ENCODE data around the gene GALNT2. TPM values are rescaled to one million over a fixed set of nuclear protein-coding genes. Genes with fewer than 3 reads are reported as not detected.

The GALNT2 gene
- total RNA-seq, 1 experiment from 2014 or later = 141 TPM

DNA sequence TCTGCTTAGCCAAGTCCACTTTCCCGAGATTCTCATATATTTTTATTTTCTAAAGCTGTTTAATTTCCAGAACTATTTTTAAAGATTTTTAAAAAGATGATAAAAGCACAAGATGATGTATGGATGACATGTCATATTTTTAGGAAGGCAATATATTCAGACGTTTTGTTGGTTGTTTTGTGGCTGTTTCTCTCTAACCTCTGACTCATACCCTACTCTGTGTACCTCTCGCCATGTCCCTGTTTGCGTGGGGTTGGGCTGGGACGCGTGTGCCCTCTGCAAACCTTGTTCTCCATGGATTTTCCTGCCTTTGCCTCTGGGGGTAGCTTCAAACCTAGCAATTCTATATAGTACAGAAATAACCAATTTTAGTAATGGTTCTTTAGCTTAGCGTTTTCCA lies 132.0 kb downstream of the GALNT2 start:
- Mint-ChIP-seq H3K9me3 (ENCODE audit: low read depth, unreplicated experiment) (no peaks in the 10 kb centered on the region), H3K27ac (ENCODE audit: unreplicated experiment) (no peak overlapping the region), H3K4me3 (ENCODE audit: low read depth, unreplicated experiment) (no peak overlapping the region), H3K36me3 (ENCODE audit: insufficient read depth, unreplicated experiment) (peaks cover 5% of the 10 kb centered on the region), H3K27me3 (ENCODE audit: unreplicated experiment) (no peaks in the 10 kb centered on the region), H3K4me1 (ENCODE audit: low read depth, unreplicated experiment) (peaks cover 32% of the 10 kb centered on the region)
- intact Hi-C loops (cut with micrococcal nuclease; ENCODE audit: unreplicated experiment) = no loop called here
- BruUV-seq (replicated peaks) = no TSS peak
- CTCF ChIA-PET = interaction anchor here (1.0 kb wide), 1 partner anchor 11 kb away, joined by 4 read pairs; no protein-coding TSS in a partner anchor
- TF ChIP-seq CTCF (IDR thresholded peaks at IDR 0.05; ENCODE audit: unreplicated experiment) = no peak
- DNase-seq = no peak

GRCh38 chr1:230199554-230199953 lies 132.5 kb downstream of the GALNT2 start:
- no TSS peak for BruUV-seq (replicated peaks)
- DNase-seq = no peak
- H3K4me3 Mint-ChIP-seq (ENCODE audit: low read depth, unreplicated experiment) = no peak overlapping the region
- peaks cover 38% of the 10 kb centered on the region for H3K4me1 Mint-ChIP-seq (ENCODE audit: low read depth, unreplicated experiment)
- intact Hi-C loops (cut with micrococcal nuclease; ENCODE audit: unreplicated experiment) = no loop called here
- no peak for TF ChIP-seq CTCF (IDR thresholded peaks at IDR 0.05; ENCODE audit: unreplicated experiment)
- H3K27me3 Mint-ChIP-seq (ENCODE audit: unreplicated experiment) = no peaks in the 10 kb centered on the region
- CTCF ChIA-PET = no interaction called here
- peaks cover 9% of the 10 kb centered on the region for H3K36me3 Mint-ChIP-seq (ENCODE audit: insufficient read depth, unreplicated experiment)
- no peak overlapping the region for H3K27ac Mint-ChIP-seq (ENCODE audit: unreplicated experiment)
- H3K9me3 Mint-ChIP-seq (ENCODE audit: low read depth, unreplicated experiment) = no peaks in the 10 kb centered on the region

DNA sequence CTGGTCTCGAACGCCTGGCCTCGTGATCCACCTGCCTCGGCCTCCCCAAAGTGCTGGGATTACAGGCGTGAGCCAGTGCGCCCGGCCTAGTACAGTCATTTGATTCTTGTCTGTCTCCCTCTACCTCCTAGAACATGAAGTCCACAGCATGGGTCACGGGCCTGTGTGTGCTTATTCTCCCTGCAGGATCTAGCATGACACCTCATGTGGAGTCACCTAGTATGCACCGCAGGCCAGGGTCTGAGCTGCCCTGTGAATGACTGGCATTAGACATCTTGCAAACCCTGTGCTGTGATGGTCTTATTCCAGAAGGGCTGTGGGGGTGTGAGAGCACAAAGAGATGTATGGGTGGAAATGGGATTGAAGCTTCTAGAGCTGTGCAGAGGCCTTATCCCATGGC lies 133.2 kb downstream of the GALNT2 start:
- BruUV-seq (replicated peaks) = no TSS peak

DNA sequence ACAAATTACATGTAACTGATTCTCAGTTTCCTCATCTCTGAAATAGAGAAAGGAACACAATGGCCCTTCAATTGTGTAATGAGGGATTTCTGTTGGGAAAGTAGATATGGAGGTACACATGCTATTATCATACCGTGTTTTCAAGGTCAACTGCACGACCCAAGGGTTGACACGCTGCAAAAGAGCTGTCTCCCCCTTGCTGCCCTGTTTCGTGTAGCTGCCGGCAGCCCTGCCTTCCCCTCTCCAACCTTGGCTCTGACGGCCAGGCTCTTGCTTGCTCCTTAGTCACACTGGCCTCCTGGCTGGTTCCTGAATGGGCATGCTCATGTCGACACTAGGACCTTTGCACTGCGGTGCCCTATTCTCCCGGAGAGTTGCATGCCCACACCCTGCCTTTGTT lies 134.4 kb downstream of the GALNT2 start:
- Mint-ChIP-seq H3K4me3 (ENCODE audit: low read depth, unreplicated experiment) (no peak overlapping the region), H3K27ac (ENCODE audit: unreplicated experiment) (no peak overlapping the region), H3K4me1 (ENCODE audit: low read depth, unreplicated experiment) (peaks cover 54% of the 10 kb centered on the region), H3K27me3 (ENCODE audit: unreplicated experiment) (no peaks in the 10 kb centered on the region), H3K36me3 (ENCODE audit: insufficient read depth, unreplicated experiment) (peaks cover 13% of the 10 kb centered on the region), H3K9me3 (ENCODE audit: low read depth, unreplicated experiment) (no peaks in the 10 kb centered on the region)
- no peak for TF ChIP-seq CTCF (IDR thresholded peaks at IDR 0.05; ENCODE audit: unreplicated experiment)
- intact Hi-C loops (cut with micrococcal nuclease; ENCODE audit: unreplicated experiment) = no loop called here
- no peak for DNase-seq
- no TSS peak for BruUV-seq (replicated peaks)
- CTCF ChIA-PET = no interaction called here

More for the DNA sequence above, 133.2 kb downstream of the GALNT2 start:
- no peak for TF ChIP-seq CTCF (IDR thresholded peaks at IDR 0.05; ENCODE audit: unreplicated experiment)
- CTCF ChIA-PET = no interaction called here
- H3K4me3 Mint-ChIP-seq (ENCODE audit: low read depth, unreplicated experiment) = no peak overlapping the region
- no peaks in the 10 kb centered on the region for H3K9me3 Mint-ChIP-seq (ENCODE audit: low read depth, unreplicated experiment)
- peaks cover 45% of the 10 kb centered on the region for H3K4me1 Mint-ChIP-seq (ENCODE audit: low read depth, unreplicated experiment)
- H3K36me3 Mint-ChIP-seq (ENCODE audit: insufficient read depth, unreplicated experiment) = peaks cover 13% of the 10 kb centered on the region
- H3K27ac Mint-ChIP-seq (ENCODE audit: unreplicated experiment) = no peak overlapping the region
- no peak for DNase-seq
- intact Hi-C loops (cut with micrococcal nuclease; ENCODE audit: unreplicated experiment) = no loop called here
- no peaks in the 10 kb centered on the region for H3K27me3 Mint-ChIP-seq (ENCODE audit: unreplicated experiment)

Data from Calu3 (cell line).